HCT116 (cell line): Measurements from ENCODE around the gene RFX3.

Experiments used
- CTCF ChIP-seq, 3 experiments: fragments of 200-600 bp in 1 of 3; sonication (generic) in 1 of 3; IDR thresholded peaks in 2 of 3; conservative IDR thresholded peaks in 1 of 3; 2 replicates each; pipeline ENCODE4 v1.5.1; 2012 to 2017; ENCODE audit warnings: low read depth in 2 of 3, low read length in 2 of 3, antibody characterized with exemption in 1 of 3, borderline replicate concordance in 1 of 3, control low read depth in 1 of 3, mild to moderate bottlenecking in 1 of 3, mixed read lengths in 1 of 3, mixed run types in 1 of 3, moderate library complexity in 1 of 3; ENCODE audit not compliant: insufficient read depth in 1 of 3
- EGR1 ChIP-seq: IDR thresholded peaks from 2 replicates; pipeline ENCODE4 v1.6.1; 2012; ENCODE audit warnings: low read depth
- EZH2 ChIP-seq: fragments of 200-600 bp; sonication (generic); IDR thresholded peaks from 2 replicates; pipeline ENCODE4 v1.6.1; 2017; ENCODE audit warnings: antibody characterized with exemption, mixed run types
- POLR2A ChIP-seq: IDR thresholded peaks from 2 replicates; pipeline ENCODE4 v1.7.0; 2011; ENCODE audit warnings: borderline replicate concordance; ENCODE audit not compliant: insufficient read depth, insufficient read length; ENCODE audit errors: extremely low read depth
- ZFX ChIP-seq: fragments of 450-650 bp; IDR thresholded peaks from 2 replicates; pipeline ENCODE4 v1.6.1; 2017

GRCh38 chr9:3507395-3508077 lies 18.3 kb downstream of the RFX3 start:
- TF ChIP-seq CTCF (IDR thresholded peaks at IDR 0.05 in 2 of 3, conservative IDR thresholded peaks at IDR 0.05 in 1 of 3; ENCODE audit: borderline replicate concordance in 1 of 3, insufficient read depth in 1 of 3, low read depth in 2 of 3, low read length in 2 of 3), result no peak
- TF ChIP-seq POLR2A, result no peak
- no peak for TF ChIP-seq ZFX
- TF ChIP-seq EGR1, result no peak
- no peak for TF ChIP-seq EZH2
